GM10248 (cell line): ENCODE data around the gene LAMA2.

Experiments
- CTCF ChIA-PET: fragments of 300-600 bp; sonication (Branson Sonifier 250); formaldehyde crosslinking; extraction: SDS; loops from one replicate; lab custom pipeline; 2021; ENCODE audit warnings: antibody characterized with exemption; lab: Yijun Ruan, JAX
- POLR2A ChIA-PET: fragments of 350-650 bp; sonication (Branson Sonifier 250); formaldehyde crosslinking; extraction: SDS; loops from one replicate; lab custom pipeline; 2020; ENCODE audit warnings: antibody characterized with exemption; lab: Yijun Ruan, JAX
- DNase-seq: peaks from one replicate; pipeline ENCODE4 v3.0.0; 2012; ENCODE audit errors: extremely low spot score
- CTCF ChIP-seq: IDR thresholded peaks from 2 replicates; pipeline ENCODE4 v1.5.1; 2012; ENCODE audit warnings: mild to moderate bottlenecking, low read depth; ENCODE audit errors: extremely low read depth, missing control alignments, control extremely low read depth

The LAMA2 gene

GRCh38 chr6:128882991-128883611 is at the start of gene LAMA2:
Gene LAMA2 (plus strand): TSS chr6:128883138. CDS start chr6:128883246, 108 bp downstream.
- no peak for TF ChIP-seq CTCF
- CTCF ChIA-PET = interaction anchor here (1.0 kb wide), 1 partner anchor 17 kb away, joined by 3 read pairs; no protein-coding TSS in a partner anchor
- POLR2A ChIA-PET = no interaction called here
- DNase-seq = no peak

- ChIA-PET CTCF (interaction anchor here (0.8 to 1.0 kb wide), 2 partner anchors 8 to 11 kb away, joined by 3 read pairs; no protein-coding TSS in a partner anchor), POLR2A (no interaction called here)
- DNase-seq = no peak
- no peak for TF ChIP-seq CTCF
Observed at GRCh38 chr6:128836761-128837160, 46.2 kb upstream of the LAMA2 start.

GRCh38 chr6:128841518-128841917 is 41.4 kb upstream of the LAMA2 start:
- POLR2A ChIA-PET = no interaction called here
- no peak for TF ChIP-seq CTCF
- CTCF ChIA-PET = no interaction called here
- DNase-seq = no peak

GRCh38 chr6:128844598-128844997 is 38.3 kb upstream of the LAMA2 start:
- ChIA-PET POLR2A (no interaction called here), CTCF (interaction anchor here (1.0 to 1.3 kb wide), 4 partner anchors 8 to 226 kb away, joined by 3 read pairs; no protein-coding TSS in a partner anchor)
- no peak for DNase-seq
- no peak for TF ChIP-seq CTCF

- no peak for TF ChIP-seq CTCF
- no peak for DNase-seq
- ChIA-PET POLR2A (no interaction called here), CTCF (interaction anchor here (1.0 to 1.6 kb wide), 2 partner anchors 10 to 11 kb away, joined by 3 to 4 read pairs; no protein-coding TSS in a partner anchor)
Observed at GRCh38 chr6:128847431-128848210, 35.3 kb upstream of the LAMA2 start.

- ChIA-PET POLR2A (no interaction called here), CTCF (interaction anchor here (1.0 to 1.6 kb wide), 2 partner anchors 9 to 12 kb away, joined by 3 to 4 read pairs; no protein-coding TSS in a partner anchor)
- TF ChIP-seq CTCF = no peak
- no peak for DNase-seq
Observed at GRCh38 chr6:128848212-128848935, 34.6 kb upstream of the LAMA2 start.
